NCI-H345 (cell line): ENCODE data around the gene GRIK1.
"Not testable (repeated sequence)": the region's sequence is repeated elsewhere in the genome, so short reads cannot be mapped to it uniquely, and the experiment has no call there.

Experiments
- DNase-seq: peaks from one replicate; lab custom pipeline; 2025; lab: John Stamatoyannopoulos, UW

The GRIK1 gene

DNA sequence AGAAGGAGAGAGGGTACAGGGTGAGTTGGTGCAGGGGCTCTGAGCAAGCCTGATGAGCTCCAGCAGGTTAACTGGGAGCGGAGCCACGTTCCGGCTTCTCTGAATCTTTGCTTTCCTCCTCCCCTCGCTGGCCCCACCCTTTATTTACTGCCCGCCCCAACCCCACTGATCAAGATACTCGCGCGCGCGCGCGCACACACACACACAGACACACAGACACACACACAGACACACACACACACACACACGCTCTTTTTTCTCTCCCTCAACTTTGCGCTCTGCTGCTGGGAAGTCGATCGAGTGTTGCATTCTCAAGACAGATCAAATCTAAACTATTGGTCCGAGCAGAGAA, at the start of gene GRIK1:
GRIK1 (minus strand) TSS at position 73 of the 352 bp plus-strand sequence.
- no peak for DNase-seq

DNA sequence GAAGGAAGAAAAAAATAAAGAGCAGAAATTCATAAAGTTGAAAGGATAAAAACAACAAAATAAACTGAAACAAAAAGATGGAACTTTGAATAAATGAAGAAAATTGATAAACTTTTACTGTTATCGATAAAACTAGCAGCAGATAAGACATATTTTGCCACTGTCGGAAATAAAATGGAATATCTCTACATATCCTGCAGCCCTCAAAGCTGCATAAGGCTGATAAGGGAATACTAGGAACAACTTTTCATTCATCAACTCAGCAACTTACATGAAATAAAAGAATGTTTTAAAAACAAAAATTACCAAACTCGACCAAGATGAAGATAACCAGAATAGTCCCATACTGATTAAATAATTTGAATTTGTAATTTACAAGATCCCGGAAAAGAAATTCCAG, 48.0 kb upstream of the GRIK1 start:
- DNase-seq: no peak

DNA sequence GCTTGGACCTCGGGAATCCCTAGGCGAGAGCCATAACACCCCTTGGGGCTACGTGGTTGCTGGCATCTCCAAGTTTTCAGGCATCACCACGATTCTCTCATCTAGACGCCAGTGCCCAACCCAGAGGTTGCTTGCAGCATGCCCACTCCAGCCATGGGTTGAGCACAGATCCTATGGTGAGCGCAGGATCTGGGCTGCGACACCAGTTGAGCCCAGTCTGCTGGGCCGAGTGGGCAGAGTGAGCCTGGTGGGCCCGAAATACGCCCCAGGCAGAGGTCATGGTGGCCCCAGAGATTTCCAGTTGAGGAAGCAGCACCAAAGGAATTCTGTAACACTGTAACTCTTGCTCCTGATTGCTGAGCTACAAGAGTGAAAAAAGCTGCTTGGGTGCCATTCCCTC, 46.1 kb upstream of the GRIK1 start:
- no peak for DNase-seq

- DNase-seq: no peak
These were observed 39.2 kb upstream of the GRIK1 start for GRCh38 chr21:29979043-29979442.

GRCh38 chr21:29975776-29976175, 36.0 kb upstream of the GRIK1 start:
- no peak for DNase-seq

DNA sequence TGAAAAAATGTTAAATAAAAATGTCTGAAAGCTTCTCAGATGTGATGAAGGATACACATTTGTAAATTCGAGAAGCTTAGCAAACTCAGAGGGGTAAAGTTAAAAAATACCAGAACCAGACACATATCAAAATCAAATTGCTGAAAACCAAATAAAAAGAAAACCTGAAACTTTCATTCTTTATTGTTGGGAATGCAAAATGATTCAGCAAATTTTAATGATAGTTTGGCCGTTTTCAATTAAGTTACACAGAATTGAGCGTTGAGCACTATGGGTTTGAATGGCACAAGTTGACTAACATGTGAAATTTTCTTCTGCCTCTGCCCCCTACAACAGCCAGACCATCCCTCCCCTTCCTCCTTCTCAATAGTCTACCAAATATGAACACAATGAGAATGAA, 33.5 kb upstream of the GRIK1 start:
- DNase-seq: no peak

DNA sequence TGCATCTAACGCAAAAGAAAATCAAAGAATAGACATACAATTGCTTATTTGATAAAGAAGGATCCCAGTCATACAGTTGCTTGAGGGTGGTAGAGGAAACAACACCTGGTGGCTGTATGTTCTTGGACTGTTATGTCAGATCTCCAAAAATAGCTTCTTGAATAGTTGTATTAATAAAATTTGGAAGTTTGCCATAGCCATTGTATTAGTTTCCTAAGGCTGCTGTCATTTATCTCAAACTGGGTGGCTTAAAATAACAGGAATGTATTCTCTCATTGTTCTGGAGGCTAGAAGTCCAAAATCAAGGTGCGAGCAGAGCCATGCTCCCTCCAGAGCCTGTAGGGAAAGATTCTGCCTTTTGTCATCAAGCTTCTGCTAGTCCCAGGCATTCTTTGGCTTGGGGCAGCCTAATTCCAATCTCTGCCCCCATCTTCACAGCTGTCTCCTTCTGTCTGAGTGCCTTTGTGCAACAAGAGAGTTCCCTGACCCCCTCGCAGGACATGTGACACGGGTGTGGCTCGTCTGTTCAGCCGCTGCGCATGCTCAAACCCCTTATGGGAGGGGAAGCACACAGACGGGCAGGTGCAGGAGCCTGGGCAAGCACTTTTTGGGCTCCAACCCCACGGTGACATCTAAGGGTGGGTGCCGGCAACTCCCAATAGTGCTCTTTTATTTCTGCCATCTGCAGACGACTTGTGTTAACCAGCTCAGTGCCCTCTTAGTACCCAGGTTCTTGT, 21.7 kb upstream of the GRIK1 start:
- no peak for DNase-seq

- no peak for DNase-seq
These were observed 18.8 kb upstream of the GRIK1 start for GRCh38 chr21:29958551-29958950.

- not testable (repeated sequence) for DNase-seq
These were observed 18.2 kb upstream of the GRIK1 start for GRCh38 chr21:29958035-29958434.

DNA sequence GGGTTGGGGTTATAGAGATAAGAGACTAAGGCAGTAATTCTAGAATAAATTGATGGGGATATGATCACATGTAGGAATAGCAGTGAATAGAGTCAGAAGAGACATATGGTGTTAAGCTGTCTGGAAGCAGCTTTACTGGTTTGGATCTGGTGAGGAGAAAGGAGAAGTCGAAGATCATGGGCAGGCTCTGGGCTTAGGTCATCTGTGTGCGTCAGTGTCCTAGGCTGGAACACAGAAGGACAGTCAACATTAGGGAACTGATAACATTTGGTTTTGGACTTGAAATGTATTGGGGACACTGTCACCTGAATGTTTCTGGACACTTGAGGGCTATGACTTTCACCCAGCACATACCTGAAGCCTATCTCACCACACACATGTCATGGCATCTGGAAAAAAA, 13.9 kb upstream of the GRIK1 start:
- no peak for DNase-seq

- no peak for DNase-seq
These were observed 13.3 kb upstream of the GRIK1 start for GRCh38 chr21:29953072-29953471.

DNA sequence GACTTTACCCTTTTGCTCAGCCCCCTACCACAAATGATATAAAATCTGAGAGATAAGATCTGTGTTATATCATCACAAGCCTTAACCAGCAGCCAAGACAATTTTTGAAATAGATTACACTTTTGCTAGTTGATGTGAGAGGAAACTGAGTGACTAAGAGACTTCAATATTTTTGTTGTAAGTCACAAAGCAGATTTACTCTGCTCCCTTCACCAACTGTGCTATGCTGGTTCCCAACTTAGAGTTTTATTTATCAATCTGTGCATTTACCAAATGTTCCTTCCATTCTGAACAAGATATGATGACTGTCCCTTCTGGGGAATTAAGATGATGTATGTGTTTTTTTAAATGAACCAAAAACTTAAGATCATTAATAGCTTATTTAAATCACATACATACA, 12.1 kb upstream of the GRIK1 start:
- no peak for DNase-seq

- DNase-seq: no peak
These were observed 10.2 kb upstream of the GRIK1 start for GRCh38 chr21:29949991-29950390.

DNA sequence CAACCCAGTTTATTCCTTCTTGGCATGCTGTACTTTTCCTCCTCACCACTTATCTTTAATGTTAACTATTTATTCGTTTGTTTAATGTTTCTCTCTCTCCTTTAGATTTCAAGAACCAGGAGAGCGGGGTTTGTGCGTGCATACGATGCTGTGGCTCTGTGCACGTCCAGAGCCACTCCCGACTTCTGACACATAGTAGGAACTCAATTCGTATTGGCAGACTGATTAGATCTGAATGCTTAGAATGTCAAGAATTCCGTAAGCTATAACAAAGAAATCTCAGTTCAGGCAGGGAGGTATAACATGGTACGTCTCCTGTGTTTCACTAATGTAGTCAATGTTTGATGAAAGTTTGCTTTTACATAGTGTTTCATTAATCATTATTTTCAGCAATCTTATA, 7.3 kb upstream of the GRIK1 start:
- DNase-seq: no peak

DNA sequence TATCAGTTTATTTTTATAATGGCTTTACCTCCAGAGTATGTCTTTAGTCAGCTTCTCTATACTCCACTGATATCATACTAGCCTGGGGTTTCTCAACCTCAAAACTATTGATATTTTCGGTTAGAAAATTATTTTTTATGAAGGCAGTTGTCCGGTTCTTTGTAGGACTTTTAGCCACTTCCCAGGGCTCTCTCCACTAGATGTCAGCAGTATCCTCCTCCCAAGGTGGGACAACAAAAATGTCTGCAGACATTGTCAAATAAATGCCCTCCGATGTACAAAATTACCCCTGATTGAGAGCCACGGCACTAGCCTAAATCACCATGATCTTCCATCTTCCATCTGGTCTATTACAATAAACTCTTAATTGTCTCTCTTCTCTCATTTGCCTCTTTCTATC, 4.1 kb upstream of the GRIK1 start:
- DNase-seq: no peak

DNA sequence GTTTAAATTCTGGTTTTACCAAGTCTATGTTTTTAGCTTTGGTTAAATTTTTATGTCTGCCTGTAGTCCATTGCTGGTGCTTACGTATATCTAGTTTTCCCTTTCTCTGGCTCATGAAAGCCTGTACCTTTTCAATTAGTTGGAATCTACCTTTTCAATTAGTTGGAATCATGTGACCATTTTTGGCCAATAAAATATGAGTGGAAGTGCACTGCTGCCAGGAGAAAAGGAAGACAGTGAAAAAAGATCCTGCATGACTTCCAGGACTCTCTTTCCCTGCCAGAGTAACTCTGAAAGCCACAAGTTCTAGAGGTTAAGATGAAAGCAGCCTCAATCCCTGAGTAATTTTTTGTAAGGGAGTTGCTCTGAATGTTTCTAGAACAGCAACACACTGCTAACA, 2.2 kb upstream of the GRIK1 start:
- DNase-seq: no peak

DNA sequence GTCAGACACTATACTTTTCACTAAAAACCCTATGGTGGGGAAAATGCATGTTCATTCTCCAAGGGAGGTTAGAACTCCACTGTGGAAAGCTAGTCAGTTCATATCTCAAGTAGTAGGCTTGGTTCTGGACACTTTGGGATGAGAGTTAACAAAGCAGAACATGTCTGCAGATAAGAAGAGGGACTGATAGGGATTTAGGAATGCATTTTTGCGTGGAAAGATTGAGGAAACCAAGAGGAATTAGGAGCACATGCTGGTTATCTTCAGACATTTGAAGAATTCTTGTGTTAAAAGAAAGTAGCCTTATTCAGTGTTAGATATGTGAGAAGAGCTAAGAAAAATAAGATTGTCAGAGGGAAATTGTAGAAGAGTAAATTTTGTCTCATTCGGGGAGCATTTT, 1.2 kb upstream of the GRIK1 start:
- DNase-seq: no peak

GRCh38 chr21:29940361-29940760, 565 bp upstream of the GRIK1 start:
- DNase-seq: no peak

- DNase-seq: no peak
These were observed 482 bp downstream of the GRIK1 start for GRCh38 chr21:29939104-29939923.

DNA sequence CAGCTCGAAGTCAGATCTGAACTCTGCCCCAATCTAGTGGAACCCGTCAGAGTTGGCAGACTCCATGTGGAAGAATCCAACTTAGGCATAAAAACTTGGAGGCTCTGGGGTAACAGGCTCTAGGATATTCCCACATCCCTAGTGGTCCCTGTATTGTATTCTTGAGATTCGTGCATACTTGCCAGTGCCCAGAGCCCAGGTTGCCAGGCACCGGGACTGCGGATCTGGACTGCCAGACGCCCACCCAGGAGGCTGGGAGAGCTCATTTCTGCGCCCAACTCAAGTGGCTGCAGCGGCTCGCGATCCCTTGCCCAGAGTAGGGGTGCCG, 1.1 kb downstream of the GRIK1 start:
- DNase-seq: no peak

DNA sequence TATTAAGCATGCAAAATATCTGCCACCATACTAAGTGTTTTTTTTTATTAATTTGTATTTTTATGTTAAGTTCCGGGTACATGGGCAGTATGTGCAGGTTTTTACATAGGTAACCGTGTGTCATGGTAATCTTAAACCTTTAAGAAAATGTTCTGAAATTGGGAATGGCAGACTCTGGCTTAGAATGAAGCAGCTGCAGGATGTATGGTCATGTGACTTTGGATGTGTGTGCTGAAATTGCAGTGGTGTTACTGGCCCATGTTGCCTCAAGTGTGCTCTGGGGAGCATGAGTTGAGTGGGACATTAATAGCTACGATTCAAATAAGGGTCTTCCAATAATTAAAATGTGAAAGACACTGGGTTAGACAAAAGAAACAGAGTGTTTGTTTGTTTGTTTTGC, 6.7 kb downstream of the GRIK1 start:
- DNase-seq: no peak

DNA sequence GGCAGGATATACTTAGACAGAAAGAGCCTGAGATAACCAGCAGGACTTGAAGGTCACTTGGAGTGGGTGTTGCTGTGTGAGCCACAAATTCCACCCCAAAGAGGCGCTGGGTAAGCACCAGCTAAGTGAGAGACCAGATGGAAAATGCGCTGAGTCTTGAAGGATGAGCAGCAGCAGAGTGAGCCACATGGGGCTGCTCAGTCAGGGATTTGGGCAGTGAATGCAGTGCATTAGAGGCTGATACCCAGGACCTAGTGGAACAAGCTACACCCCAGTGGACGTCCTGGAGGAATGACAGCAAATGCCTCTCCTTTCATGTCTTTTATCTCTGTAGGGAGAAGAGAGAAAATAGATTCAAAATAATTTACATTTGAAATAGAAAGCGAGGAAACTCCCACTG, 11.3 kb downstream of the GRIK1 start:
- DNase-seq: no peak

DNA sequence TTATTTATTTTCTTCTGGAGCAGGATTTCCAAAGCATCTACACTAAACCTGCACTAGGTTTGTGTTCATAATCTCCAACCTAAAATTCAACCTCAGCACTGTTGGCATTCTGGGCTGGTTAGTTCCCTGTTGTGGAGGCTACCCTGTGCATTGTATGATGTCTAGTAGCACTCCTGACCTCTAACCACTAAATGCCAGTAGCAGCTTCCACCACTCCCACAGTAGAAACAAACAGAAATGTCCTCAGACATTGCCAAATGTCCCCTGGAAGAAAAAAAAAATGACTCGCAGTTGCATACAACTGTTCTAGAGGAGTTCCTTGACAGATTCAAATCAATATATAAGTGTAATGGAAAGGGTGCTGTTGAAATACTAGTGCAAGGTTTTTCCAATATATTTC, 18.9 kb downstream of the GRIK1 start:
- no peak for DNase-seq

DNA sequence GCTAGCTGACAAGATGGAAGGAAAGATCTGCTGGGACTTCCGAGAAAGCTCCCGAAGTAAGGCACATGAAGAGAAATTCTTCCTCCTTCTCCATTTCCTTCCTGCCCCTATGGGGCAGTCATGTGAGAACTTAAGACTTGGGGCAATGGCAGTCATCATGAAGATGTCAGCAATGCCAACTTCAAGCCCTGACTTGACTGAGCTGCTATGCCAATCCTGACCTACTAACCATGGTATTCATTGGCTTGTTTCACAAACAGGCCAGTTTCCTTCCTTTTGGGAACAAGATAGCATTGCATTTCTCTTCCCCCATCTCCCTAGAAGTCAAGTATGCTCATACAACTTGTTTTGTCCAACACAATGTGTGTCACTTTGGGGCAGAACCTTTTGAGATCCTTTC, 25.5 kb downstream of the GRIK1 start:
- DNase-seq: no peak
